Caki2 (cell line): Measurements from ENCODE around the gene ZNF563. TPM values are rescaled to one million over a fixed set of nuclear protein-coding genes. Genes with fewer than 3 reads are reported as not detected.
A peak's percentile ranks its signal among the peaks of the same experiment; 100 is the strongest.
"Not testable (repeated sequence)": the region's sequence is repeated elsewhere in the genome, so short reads cannot be mapped to it uniquely, and the experiment has no call there.

Experiments used
- DNase-seq: peaks from one replicate; pipeline ENCODE4 v3.0.0-alpha.2; 2015; ENCODE audit warnings: low read depth
- in situ Hi-C: cut with HindIII; loops from 2 replicates; pipeline ENCODE4 v1.10.0; 2016; ENCODE audit warnings: low sequenced_read_pairs, low pct_unique_long_range_greater_than_20kb, mixed read lengths
- total RNA-seq: library from RNA; depleted of rRNA; stranded (reverse); fragments of >200 nt; shearing (Covaris generic); gene quantifications from 2 replicates; pipeline ENCODE4 v1.2.3, GENCODE V29; 2014; ENCODE audit warnings: low replicate concordance; rRNA removed

The ZNF563 gene
- 1.3 and 13.5 TPM in 2 replicates for total RNA-seq

- in situ Hi-C loops, result no loop called here
- DNase-seq, result peak; percentile 91
These were observed at the start of gene ZNF563 for GRCh38 chr19:12333162-12334159. ZNF563 (minus strand) TSS chr19:12333633; CDS start chr19:12333482, 151 bp downstream.

GRCh38 chr19:12380444-12380737 lies 47.0 kb upstream of the ZNF563 start:
- in situ Hi-C loops, result no loop called here
- no peak for DNase-seq

GRCh38 chr19:12379732-12380443 lies 46.5 kb upstream of the ZNF563 start:
- in situ Hi-C loops, result no loop called here
- DNase-seq, result no peak

DNA sequence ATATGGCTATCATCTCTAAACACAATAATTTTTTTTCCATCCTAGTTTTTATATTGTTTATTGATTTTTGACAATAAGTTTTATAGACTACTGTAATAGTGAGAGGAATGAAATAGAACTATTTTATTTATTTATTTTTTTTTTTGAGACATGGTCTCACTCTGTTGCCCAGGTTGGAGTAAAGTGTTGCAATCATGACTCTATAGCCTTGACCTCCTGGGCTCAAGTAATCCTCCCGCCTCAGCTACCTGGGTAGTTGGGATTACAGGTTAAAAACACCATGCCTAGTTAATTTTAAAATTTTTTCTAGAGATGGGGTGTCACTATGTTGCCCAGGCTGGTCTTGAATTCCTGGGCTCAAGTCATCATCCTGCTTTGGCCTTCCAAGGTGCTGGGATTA lies 40.6 kb upstream of the ZNF563 start:
- no peak for DNase-seq
- in situ Hi-C loops, result no loop called here

DNA sequence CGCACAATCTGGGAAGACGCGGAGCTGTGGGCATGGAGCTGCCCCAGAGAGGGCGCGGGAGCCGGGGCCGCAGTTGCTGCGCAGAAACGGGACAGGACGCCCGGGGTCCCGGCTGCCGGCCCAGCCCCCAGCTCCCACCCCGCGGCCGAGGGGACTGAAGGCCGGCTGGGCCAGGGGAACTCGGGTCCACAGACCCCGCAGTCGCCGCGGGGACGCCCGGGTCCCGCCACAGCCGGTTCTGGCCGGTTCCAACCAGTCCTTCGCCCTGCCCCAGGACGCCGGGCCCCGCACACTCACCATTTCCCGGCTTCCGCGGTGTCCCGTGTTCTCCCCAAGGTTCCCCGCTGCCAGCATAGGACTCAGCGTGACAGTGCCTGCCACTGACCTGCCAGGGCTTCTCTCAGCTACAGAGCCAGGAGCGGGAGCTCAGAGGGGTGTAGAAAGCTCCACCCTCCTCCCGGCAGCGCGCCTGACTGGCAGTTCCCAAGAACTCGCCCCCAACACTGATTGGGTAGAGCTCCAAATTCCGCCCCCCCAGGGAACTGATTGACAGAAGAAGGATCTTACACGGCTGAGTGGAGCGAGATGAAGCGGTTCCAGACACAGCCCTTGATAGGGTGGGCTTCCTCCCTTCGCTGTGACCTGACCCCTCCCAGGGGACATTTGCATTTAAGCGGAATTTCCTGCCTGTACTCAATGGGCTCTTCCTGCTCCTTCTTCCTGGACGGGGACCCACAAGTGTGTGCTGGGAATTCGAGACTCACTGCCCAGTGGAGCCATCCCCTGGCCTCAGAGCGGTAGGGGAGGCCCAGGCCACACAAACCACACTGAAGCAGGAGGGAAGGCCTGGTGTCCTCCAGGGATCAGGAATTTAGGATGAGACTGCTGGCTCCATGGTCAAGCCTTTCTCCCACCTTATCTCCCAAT lies 32.1 kb upstream of the ZNF563 start, which contains the start of gene ZNF442:
ZNF442 (minus strand) TSS at position 448 of the 927 bp plus-strand sequence. CDS start 2,052 bp downstream, outside the sequence.
- peak; percentile 94 for DNase-seq
- in situ Hi-C loops, result no loop called here

- DNase-seq, result no peak
- in situ Hi-C loops, result no loop called here
These were observed 31.2 kb upstream of the ZNF563 start for GRCh38 chr19:12364391-12365235.

- DNase-seq, in situ Hi-C loops: not testable (repeated sequence)
These were observed 28.8 kb upstream of the ZNF563 start for GRCh38 chr19:12362236-12362635.

DNA sequence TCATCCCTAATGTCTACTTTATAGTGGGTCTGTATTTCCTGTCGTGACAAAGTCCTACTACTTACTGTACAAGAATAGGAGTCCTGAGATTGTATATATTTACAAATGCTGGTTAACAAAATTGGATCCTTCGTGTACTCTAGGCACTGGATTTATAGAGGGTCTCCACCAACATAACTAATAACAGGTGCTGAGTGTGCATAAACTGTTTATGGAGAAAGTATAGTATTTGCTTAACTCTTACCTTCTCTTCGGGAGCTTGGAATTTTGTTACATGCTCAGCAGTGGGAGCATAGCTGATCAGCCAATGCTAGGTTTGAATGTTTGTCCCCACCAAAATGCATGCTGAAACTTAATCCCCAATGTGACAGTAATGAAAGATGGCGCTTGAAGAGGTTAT lies 19.9 kb upstream of the ZNF563 start:
- in situ Hi-C loops, result no loop called here
- DNase-seq, result no peak

GRCh38 chr19:12350890-12351197 lies 17.4 kb upstream of the ZNF563 start:
- in situ Hi-C loops, result no loop called here
- no peak for DNase-seq

- in situ Hi-C loops, result no loop called here
- no peak for DNase-seq
These were observed 16.9 kb upstream of the ZNF563 start for GRCh38 chr19:12350185-12350889.

DNA sequence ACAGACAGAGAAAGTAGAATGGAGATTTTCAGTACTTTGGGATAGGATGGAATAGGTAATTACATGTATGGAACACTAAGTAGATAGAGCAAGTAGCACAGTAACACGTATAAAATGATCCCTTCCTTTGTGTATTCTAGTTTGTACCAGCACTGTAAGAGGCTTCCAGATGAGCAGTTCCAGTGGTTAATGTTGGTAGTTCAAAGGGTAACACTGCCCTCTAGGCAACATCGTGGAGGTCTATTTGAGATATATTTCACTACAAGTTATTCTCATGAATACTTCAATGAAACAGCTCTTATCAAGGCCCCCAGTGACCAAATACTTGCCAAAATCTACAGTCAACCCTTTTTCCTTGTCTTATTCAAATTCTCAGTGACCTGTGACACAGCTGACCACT lies 13.5 kb upstream of the ZNF563 start:
- in situ Hi-C loops, result no loop called here
- DNase-seq, result no peak

DNA sequence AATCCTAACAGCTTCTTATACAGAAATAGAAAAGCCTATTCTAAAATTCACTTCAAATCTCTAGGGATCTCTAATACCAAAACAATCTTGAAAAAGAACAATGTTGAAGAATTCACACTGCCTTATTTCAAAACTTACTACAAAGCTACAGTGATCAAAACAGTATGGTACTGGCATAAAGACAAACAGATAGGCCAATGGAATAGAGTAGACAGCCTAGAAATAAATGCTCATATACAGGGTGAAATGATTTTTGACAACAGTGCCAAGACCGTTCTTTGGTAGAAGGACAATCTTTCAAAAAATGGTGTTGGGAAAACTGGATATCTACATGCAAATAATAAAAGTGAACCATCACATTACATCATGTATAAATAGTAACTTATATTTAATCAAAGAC lies 11.8 kb upstream of the ZNF563 start:
- DNase-seq, result no peak
- in situ Hi-C loops, result no loop called here

- in situ Hi-C loops, result no loop called here
- DNase-seq, result no peak
These were observed 2.1 kb downstream of the ZNF563 start for GRCh38 chr19:12331211-12331941.

DNA sequence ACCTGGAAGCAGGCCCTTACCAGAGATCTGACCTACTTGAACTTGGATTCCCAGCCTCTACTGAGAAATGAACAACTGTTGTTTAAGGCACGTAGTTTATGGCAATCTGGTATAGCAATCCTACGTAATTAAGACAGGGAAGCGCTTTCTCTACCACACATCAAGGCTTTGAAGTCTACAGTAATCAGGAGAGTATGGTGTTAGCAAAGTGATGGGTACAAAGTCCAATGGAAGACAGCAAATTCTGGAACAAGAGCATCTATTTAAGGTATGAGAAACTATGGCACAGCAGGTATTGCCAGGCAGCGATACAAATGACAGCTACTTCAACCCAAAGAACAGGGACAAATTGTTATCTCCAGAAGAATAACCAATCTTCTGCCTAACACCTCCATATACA lies 3.1 kb downstream of the ZNF563 start:
- in situ Hi-C loops, result no loop called here
- no peak for DNase-seq

DNA sequence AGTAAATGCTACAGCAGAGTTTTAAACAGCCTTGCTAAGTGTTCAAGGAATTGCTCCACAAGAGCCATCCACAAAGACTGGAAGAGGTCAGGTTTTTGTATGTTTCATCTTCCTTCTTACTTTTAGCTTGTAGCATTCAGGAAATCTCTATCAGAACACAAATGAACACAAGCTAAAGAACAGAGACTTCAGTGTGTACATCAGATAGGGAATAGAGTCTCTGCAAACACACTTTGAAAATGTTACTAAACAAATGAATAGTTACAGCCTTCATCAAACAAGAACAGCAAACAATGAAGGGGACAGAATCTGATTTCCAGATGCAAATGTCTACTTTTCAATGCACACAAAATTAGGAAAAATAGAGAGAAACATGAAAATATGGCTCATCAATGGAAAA lies 7.7 kb downstream of the ZNF563 start:
- in situ Hi-C loops, result no loop called here
- no peak for DNase-seq

- no peak for DNase-seq
- in situ Hi-C loops, result no loop called here
These were observed 14.5 kb downstream of the ZNF563 start for GRCh38 chr19:12318782-12319413.
